ENCODE results near the gene KRTAP4-3.

KRTAP4-3 gene

GRCh38 chr17:41168121-41168520 is at the start of gene KRTAP4-3:
TSS of gene KRTAP4-3 (minus strand) at chr17:41168221. CDS start at chr17:41168172, 49 bp downstream.
- no peaks in the 10 kb centered on the region for H3K79me2 ChIP-seq (ENCODE audit: insufficient read depth, low read length)
- TF ChIP-seq, protein P1, sequence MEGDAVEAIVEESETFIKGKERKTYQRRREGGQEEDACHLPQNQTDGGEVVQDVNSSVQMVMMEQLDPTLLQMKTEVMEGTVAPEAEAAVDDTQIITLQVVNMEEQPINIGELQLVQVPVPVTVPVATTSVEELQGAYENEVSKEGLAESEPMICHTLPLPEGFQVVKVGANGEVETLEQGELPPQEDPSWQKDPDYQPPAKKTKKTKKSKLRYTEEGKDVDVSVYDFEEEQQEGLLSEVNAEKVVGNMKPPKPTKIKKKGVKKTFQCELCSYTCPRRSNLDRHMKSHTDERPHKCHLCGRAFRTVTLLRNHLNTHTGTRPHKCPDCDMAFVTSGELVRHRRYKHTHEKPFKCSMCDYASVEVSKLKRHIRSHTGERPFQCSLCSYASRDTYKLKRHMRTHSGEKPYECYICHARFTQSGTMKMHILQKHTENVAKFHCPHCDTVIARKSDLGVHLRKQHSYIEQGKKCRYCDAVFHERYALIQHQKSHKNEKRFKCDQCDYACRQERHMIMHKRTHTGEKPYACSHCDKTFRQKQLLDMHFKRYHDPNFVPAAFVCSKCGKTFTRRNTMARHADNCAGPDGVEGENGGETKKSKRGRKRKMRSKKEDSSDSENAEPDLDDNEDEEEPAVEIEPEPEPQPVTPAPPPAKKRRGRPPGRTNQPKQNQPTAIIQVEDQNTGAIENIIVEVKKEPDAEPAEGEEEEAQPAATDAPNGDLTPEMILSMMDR (IDR thresholded peaks at IDR 0.05; ENCODE audit: borderline replicate concordance, extremely low read depth, low read length, poor library complexity, severe bottlenecking) = no peak
- TF ChIP-seq EZH2 (IDR thresholded peaks at IDR 0.05; ENCODE audit: borderline replicate concordance, low read depth, low read length, severe bottlenecking) = no peak

DNA sequence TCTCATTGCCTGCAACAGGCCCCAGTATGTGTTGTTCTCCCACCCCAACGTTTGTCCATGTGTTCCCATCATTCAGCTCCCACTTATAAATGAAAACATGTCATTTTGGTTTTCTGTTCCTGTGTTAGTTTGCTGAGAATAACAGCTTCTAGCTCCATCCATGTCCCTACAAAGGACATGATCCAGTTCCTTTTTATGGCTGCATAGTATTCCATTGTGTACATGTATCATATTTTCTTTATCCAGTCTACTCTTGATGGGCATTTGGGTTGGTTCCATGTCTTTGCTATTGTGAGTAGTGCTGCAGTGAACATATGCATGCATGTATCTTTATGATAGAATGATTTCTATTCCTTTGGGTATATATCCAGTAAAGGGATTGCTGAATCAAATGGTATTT is 47.7 kb upstream of the KRTAP4-3 start:
- Histone ChIP-seq H3K36me3 (ENCODE audit: insufficient read depth, low read length) (no peaks in the 10 kb centered on the region), H3K4me1 (ENCODE audit: insufficient read depth, low read length) (no peaks in the 10 kb centered on the region), H2AFZ (ENCODE audit: low read depth, low read length) (no peak overlapping the region), H3K9me3 (ENCODE audit: insufficient read depth, low read length, severe bottlenecking) (no peaks in the 10 kb centered on the region), H3K9ac (ENCODE audit: low read depth, low read length) (no peak overlapping the region), H3K27me3 (ENCODE audit: insufficient read depth, low read length, poor library complexity) (peaks cover 2% of the 10 kb centered on the region), H3K27ac (ENCODE audit: low read length) (no peak overlapping the region), H3K79me2 (ENCODE audit: insufficient read depth, low read length) (no peaks in the 10 kb centered on the region), H3K4me3 (ENCODE audit: low read depth in 1 of 2, low read length in 2 of 2) (no peak overlapping the region), H4K20me1 (ENCODE audit: insufficient read depth, low read length) (no peaks in the 10 kb centered on the region), H3K4me2 (ENCODE audit: insufficient read depth, low read length) (no peak overlapping the region)
- DNase-seq (no peak), ATAC-seq (ENCODE audit: insufficient read depth, low read depth) (no peak)
- TF ChIP-seq, protein P1 (IDR thresholded peaks at IDR 0.05; ENCODE audit: borderline replicate concordance, extremely low read depth, low read length, poor library complexity, severe bottlenecking) = no peak
- TF ChIP-seq EZH2 (IDR thresholded peaks at IDR 0.05; ENCODE audit: borderline replicate concordance, low read depth, low read length, severe bottlenecking) = no peak

More at GRCh38 chr17:41168121-41168520, at the start of gene KRTAP4-3:
- Histone ChIP-seq H3K27me3 (ENCODE audit: insufficient read depth, low read length, poor library complexity) (no peaks in the 10 kb centered on the region), H3K27ac (ENCODE audit: low read length) (no peak within 1 kb of the TSS), H3K4me1 (ENCODE audit: insufficient read depth, low read length) (no peaks in the 10 kb centered on the region), H3K9me3 (ENCODE audit: insufficient read depth, low read length, severe bottlenecking) (no peaks in the 10 kb centered on the region), H2AFZ (ENCODE audit: low read depth, low read length) (no peak within 1 kb of the TSS), H3K4me2 (ENCODE audit: insufficient read depth, low read length) (no peak within 1 kb of the TSS), H4K20me1 (ENCODE audit: insufficient read depth, low read length) (no peaks in the 10 kb centered on the region), H3K36me3 (ENCODE audit: insufficient read depth, low read length) (no peaks in the 10 kb centered on the region), H3K9ac (ENCODE audit: low read depth, low read length) (no peak within 1 kb of the TSS), H3K4me3 (ENCODE audit: low read depth in 1 of 2, low read length in 2 of 2) (no peak within 1 kb of the TSS)
- DNase-seq (no peak), ATAC-seq (ENCODE audit: insufficient read depth, low read depth) (no peak)

- no peaks in the 10 kb centered on the region for H4K20me1 ChIP-seq (ENCODE audit: insufficient read depth, low read length)
- DNase-seq = no peak
- no peak for ATAC-seq (ENCODE audit: insufficient read depth, low read depth)
- H3K27ac ChIP-seq (ENCODE audit: low read length) = no peak overlapping the region
- H3K4me2 ChIP-seq (ENCODE audit: insufficient read depth, low read length) = no peak overlapping the region
- H3K36me3 ChIP-seq (ENCODE audit: insufficient read depth, low read length) = no peaks in the 10 kb centered on the region
- H3K9ac ChIP-seq (ENCODE audit: low read depth, low read length) = no peak overlapping the region
- H2AFZ ChIP-seq (ENCODE audit: low read depth, low read length) = no peak overlapping the region
- no peaks in the 10 kb centered on the region for H3K4me1 ChIP-seq (ENCODE audit: insufficient read depth, low read length)
- no peak for TF ChIP-seq EZH2 (IDR thresholded peaks at IDR 0.05; ENCODE audit: borderline replicate concordance, low read depth, low read length, severe bottlenecking)
- TF ChIP-seq, protein P1 (IDR thresholded peaks at IDR 0.05; ENCODE audit: borderline replicate concordance, extremely low read depth, low read length, poor library complexity, severe bottlenecking) = no peak
- no peak overlapping the region for H3K4me3 ChIP-seq (ENCODE audit: low read depth in 1 of 2, low read length in 2 of 2)
- H3K27me3 ChIP-seq (ENCODE audit: insufficient read depth, low read length, poor library complexity) = peaks cover 8% of the 10 kb centered on the region
- no peaks in the 10 kb centered on the region for H3K79me2 ChIP-seq (ENCODE audit: insufficient read depth, low read length)
- no peaks in the 10 kb centered on the region for H3K9me3 ChIP-seq (ENCODE audit: insufficient read depth, low read length, severe bottlenecking)
Measured at GRCh38 chr17:41212524-41213169, 44.6 kb upstream of the KRTAP4-3 start.
